GM23338 (cell line): ENCODE data around the gene DENND5B. TPM values are rescaled to one million over a fixed set of nuclear protein-coding genes. Genes with fewer than 3 reads are reported as not detected.

Experiments used
- ATAC-seq: fragments of 200-7000 bp; cut with Tn5 transposase; 3 replicates; pipeline ENCODE4 v1.9.1; 2020
- DNase-seq: peaks from one replicate; pipeline ENCODE4 v3.0.0-alpha.2; 2015; ENCODE audit warnings: low spot score
- H2AFZ ChIP-seq: fragments of 200-600 bp; sonication (generic); 2 replicates; pipeline ENCODE4 v1.8.0; 2016; ENCODE audit warnings: antibody characterized with exemption, mild to moderate bottlenecking, moderate library complexity
- H3F3A ChIP-seq: fragments of 200-600 bp; sonication (generic); replicated peaks from 2 replicates; pipeline ENCODE4 v1.8.0; 2017; ENCODE audit warnings: antibody characterized with exemption, mixed run types, low read depth
- H3K27ac ChIP-seq: fragments of 200-600 bp; sonication (generic); 2 replicates; pipeline ENCODE4 v1.6.1; 2016; ENCODE audit warnings: low read depth
- H3K27me3 ChIP-seq: fragments of 200-600 bp; sonication (generic); 2 replicates; pipeline ENCODE4 v1.8.0; 2016; ENCODE audit warnings: mild to moderate bottlenecking, mixed run types, moderate library complexity; ENCODE audit not compliant: insufficient read depth
- H3K36me3 ChIP-seq: fragments of 200-600 bp; sonication (generic); 2 replicates; pipeline ENCODE4 v1.8.0; 2016; ENCODE audit warnings: mild to moderate bottlenecking; ENCODE audit not compliant: insufficient read depth
- H3K4me1 ChIP-seq: fragments of 200-600 bp; sonication (generic); 2 replicates; pipeline ENCODE4 v1.8.0; 2016; ENCODE audit warnings: mild to moderate bottlenecking, moderate library complexity; ENCODE audit not compliant: insufficient read depth
- H3K4me2 ChIP-seq: fragments of 200-600 bp; sonication (generic); 2 replicates; pipeline ENCODE4 v1.7.1; 2017; ENCODE audit warnings: mixed run types
- H3K4me3 ChIP-seq: fragments of 200-600 bp; sonication (generic); 2 replicates; pipeline ENCODE4 v1.6.1; 2016; ENCODE audit warnings: mixed run types
- H3K79me2 ChIP-seq: fragments of 200-600 bp; sonication (generic); replicated peaks from 2 replicates; pipeline ENCODE4 v1.8.0; 2017; ENCODE audit warnings: mild to moderate bottlenecking; ENCODE audit not compliant: insufficient read depth
- H3K9me2 ChIP-seq: fragments of 200-600 bp; sonication (generic); 2 replicates; pipeline ENCODE4 v1.8.0; 2017; ENCODE audit not compliant: insufficient read depth
- H4K20me1 ChIP-seq: fragments of 200-600 bp; sonication (generic); replicated peaks from 2 replicates; pipeline ENCODE4 v1.8.0; 2017; ENCODE audit warnings: mild to moderate bottlenecking; ENCODE audit not compliant: insufficient read depth
- H3K27ac Mint-ChIP-seq: 2 replicates; pipeline ENCODE4 v1.8.0; 2020; ENCODE audit warnings: inconsistent platforms, mild to moderate bottlenecking, moderate library complexity, mixed read lengths
- H3K27me3 Mint-ChIP-seq: 3 replicates; pipeline ENCODE4 v1.8.0; 2022; ENCODE audit warnings: low read depth, mild to moderate bottlenecking, moderate library complexity, mixed read lengths, inconsistent platforms; ENCODE audit not compliant: insufficient read depth, poor library complexity
- H3K36me3 Mint-ChIP-seq: 3 replicates; pipeline ENCODE4 v1.8.0; 2021; ENCODE audit warnings: low read depth, mild to moderate bottlenecking, inconsistent platforms, moderate library complexity, mixed read lengths
- H3K4me1 Mint-ChIP-seq: 3 replicates; pipeline ENCODE4 v1.8.0; 2020; ENCODE audit warnings: mild to moderate bottlenecking, inconsistent platforms, mixed read lengths
- H3K4me3 Mint-ChIP-seq: 3 replicates; pipeline ENCODE4 v1.8.0; 2021; ENCODE audit warnings: moderate library complexity, mild to moderate bottlenecking, inconsistent platforms, mixed read lengths
- H3K9me3 Mint-ChIP-seq: 3 replicates; pipeline ENCODE4 v1.8.0; 2020; ENCODE audit warnings: moderate library complexity, mild to moderate bottlenecking, inconsistent platforms, mixed read lengths
- CREB1 ChIP-seq: fragments of 250-450 bp; sonication (Bioruptor Pico); IDR thresholded peaks from 2 replicates; pipeline ENCODE4 v1.5.0; 2020; ENCODE audit warnings: low read depth, mild to moderate bottlenecking, moderate library complexity
- EZH2 ChIP-seq: fragments of 200-600 bp; sonication (generic); IDR thresholded peaks from one replicate; pipeline ENCODE4 v1.8.0; 2017; ENCODE audit warnings: antibody characterized with exemption, mild to moderate bottlenecking, low read depth; ENCODE audit not compliant: unreplicated experiment
- EZH2phosphoT487 ChIP-seq: fragments of 200-600 bp; sonication (generic); IDR thresholded peaks from one replicate; pipeline ENCODE4 v1.8.1; 2018; ENCODE audit warnings: antibody characterized with exemption; ENCODE audit not compliant: unreplicated experiment
- JUNB ChIP-seq: IDR thresholded peaks from one replicate; pipeline ENCODE4 v1.6.1; 2016; ENCODE audit warnings: antibody characterized with exemption; ENCODE audit not compliant: unreplicated experiment
- NANOG ChIP-seq: IDR thresholded peaks from 2 replicates; pipeline ENCODE4 v1.6.1; 2016; ENCODE audit warnings: antibody characterized with exemption, borderline replicate concordance
- POLR2AphosphoS5 ChIP-seq: IDR thresholded peaks from 2 replicates; pipeline ENCODE4 v1.6.1; 2016; ENCODE audit warnings: antibody characterized with exemption, low read depth
- STAT1 ChIP-seq: IDR thresholded peaks from one replicate; pipeline ENCODE4 v1.6.1; 2016; ENCODE audit warnings: antibody characterized with exemption; ENCODE audit not compliant: unreplicated experiment
- ZNF114 ChIP-seq: fragments of 250-450 bp; sonication (Bioruptor Pico); IDR thresholded peaks from 2 replicates; pipeline ENCODE4 v1.5.0; 2020; ENCODE audit warnings: mild to moderate bottlenecking, moderate library complexity
- ZNF331 ChIP-seq: fragments of 250-450 bp; sonication (Bioruptor Pico); IDR thresholded peaks from 2 replicates; pipeline ENCODE4 v1.5.0; 2020; ENCODE audit warnings: low read depth, mild to moderate bottlenecking, moderate library complexity
- polyA plus RNA-seq: library from polyadenylated mRNA; unstranded; fragments of >200 nt; fragmentation: Nextera tagmentation; extraction: Ambion mirVana; gene quantifications from 2 replicates; pipeline ENCODE4 v1.2.1, GENCODE V29; 2016
- total RNA-seq: library from RNA; depleted of rRNA; stranded (reverse); fragments of >200 nt; shearing (Covaris generic); gene quantifications from 2 replicates; pipeline ENCODE4 v1.2.3, GENCODE V29; 2014
- TF ChIP-seq, protein P1 (sequence below), 2 experiments: fragments of 200-600 bp in 1 of 2; sonication (generic) in 1 of 2; conservative IDR thresholded peaks; 2 replicates each; pipeline versions ENCODE4 v1.5.1 to v1.6.1; 2016 to 2017; ENCODE audit warnings: antibody characterized with exemption in 2 of 2, low read depth in 2 of 2, mild to moderate bottlenecking in 2 of 2, moderate library complexity in 1 of 2
- TF ChIP-seq, protein P2 (sequence below): IDR thresholded peaks from 2 replicates; pipeline ENCODE4 v1.6.1; 2016; ENCODE audit warnings: antibody characterized with exemption
- TF ChIP-seq, protein P3 (sequence below): IDR thresholded peaks from one replicate; pipeline ENCODE4 v1.6.1; 2018; ENCODE audit warnings: antibody characterized with exemption; ENCODE audit not compliant: unreplicated experiment
- TF ChIP-seq, protein P4 (sequence below): fragments of 250-450 bp; sonication (Bioruptor Pico); IDR thresholded peaks from 2 replicates; pipeline ENCODE4 v1.5.0; 2020; ENCODE audit warnings: mild to moderate bottlenecking, moderate library complexity

The DENND5B gene
- total and polyA plus RNA-seq, 2 experiments from 2014 or later: 6.5 to 17.2 TPM

DNA sequence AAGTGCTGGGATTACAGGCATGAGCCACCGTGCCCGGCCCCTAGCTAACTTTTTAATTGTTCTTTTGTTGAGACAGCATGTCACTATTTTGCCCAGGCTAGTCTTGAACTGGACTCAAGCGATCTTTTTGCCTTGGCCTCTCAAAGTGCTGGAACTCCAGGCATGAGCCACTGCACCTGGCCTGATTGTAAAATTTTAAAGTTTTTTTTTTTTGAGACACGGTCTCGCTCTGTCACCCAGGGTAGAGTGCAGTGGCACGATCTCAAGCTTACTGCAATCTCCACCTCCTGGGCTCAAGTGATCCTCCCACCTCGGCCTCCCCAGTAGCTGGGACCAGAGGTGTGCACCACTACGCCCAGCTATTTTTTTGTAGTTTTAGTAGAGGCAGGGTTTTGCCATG lies 185.9 kb downstream of the DENND5B start:
- no peaks in the 10 kb centered on the region for H4K20me1 ChIP-seq
- H3K27ac Mint-ChIP-seq: no peak overlapping the region
- no peaks in the 10 kb centered on the region; the same call in 2 of the 3 replicates for H3K4me1 Mint-ChIP-seq
- H3K27me3 Mint-ChIP-seq: peaks cover 4% of the 10 kb centered on the region
- no peaks in the 10 kb centered on the region for H3F3A ChIP-seq
- no peaks in the 10 kb centered on the region for H3K9me3 Mint-ChIP-seq
- DNase-seq (no peak), ATAC-seq (no peak)
- no peaks in the 10 kb centered on the region for H3K4me1 ChIP-seq
- no peaks in the 10 kb centered on the region for H3K36me3 ChIP-seq
- no peak overlapping the region for H3K4me2 ChIP-seq
- H3K79me2 ChIP-seq: no peaks in the 10 kb centered on the region
- no peak overlapping the region for H3K4me3 Mint-ChIP-seq
- no peak overlapping the region for H2AFZ ChIP-seq
- H3K9me2 ChIP-seq: no peaks in the 10 kb centered on the region
- H3K4me3 ChIP-seq: no peak overlapping the region
- H3K27ac ChIP-seq: no peak overlapping the region
- H3K36me3 Mint-ChIP-seq: no peaks in the 10 kb centered on the region
- TF ChIP-seq ZNF114 (no peak), CREB1 (CRISPR knock-in tag) (no peak), ZNF331 (no peak), STAT1 (no peak), EZH2phosphoT487 (no peak), JUNB (no peak), EZH2 (no peak), NANOG (no peak), POLR2AphosphoS5 (no peak)
- TF ChIP-seq, protein P1, sequence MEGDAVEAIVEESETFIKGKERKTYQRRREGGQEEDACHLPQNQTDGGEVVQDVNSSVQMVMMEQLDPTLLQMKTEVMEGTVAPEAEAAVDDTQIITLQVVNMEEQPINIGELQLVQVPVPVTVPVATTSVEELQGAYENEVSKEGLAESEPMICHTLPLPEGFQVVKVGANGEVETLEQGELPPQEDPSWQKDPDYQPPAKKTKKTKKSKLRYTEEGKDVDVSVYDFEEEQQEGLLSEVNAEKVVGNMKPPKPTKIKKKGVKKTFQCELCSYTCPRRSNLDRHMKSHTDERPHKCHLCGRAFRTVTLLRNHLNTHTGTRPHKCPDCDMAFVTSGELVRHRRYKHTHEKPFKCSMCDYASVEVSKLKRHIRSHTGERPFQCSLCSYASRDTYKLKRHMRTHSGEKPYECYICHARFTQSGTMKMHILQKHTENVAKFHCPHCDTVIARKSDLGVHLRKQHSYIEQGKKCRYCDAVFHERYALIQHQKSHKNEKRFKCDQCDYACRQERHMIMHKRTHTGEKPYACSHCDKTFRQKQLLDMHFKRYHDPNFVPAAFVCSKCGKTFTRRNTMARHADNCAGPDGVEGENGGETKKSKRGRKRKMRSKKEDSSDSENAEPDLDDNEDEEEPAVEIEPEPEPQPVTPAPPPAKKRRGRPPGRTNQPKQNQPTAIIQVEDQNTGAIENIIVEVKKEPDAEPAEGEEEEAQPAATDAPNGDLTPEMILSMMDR (conservative IDR thresholded peaks at IDR 0.05; ENCODE audit: low read depth in 2 of 2): no peak
- TF ChIP-seq, protein P2, sequence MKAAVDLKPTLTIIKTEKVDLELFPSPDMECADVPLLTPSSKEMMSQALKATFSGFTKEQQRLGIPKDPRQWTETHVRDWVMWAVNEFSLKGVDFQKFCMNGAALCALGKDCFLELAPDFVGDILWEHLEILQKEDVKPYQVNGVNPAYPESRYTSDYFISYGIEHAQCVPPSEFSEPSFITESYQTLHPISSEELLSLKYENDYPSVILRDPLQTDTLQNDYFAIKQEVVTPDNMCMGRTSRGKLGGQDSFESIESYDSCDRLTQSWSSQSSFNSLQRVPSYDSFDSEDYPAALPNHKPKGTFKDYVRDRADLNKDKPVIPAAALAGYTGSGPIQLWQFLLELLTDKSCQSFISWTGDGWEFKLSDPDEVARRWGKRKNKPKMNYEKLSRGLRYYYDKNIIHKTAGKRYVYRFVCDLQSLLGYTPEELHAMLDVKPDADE: no peak
- TF ChIP-seq, protein P3, sequence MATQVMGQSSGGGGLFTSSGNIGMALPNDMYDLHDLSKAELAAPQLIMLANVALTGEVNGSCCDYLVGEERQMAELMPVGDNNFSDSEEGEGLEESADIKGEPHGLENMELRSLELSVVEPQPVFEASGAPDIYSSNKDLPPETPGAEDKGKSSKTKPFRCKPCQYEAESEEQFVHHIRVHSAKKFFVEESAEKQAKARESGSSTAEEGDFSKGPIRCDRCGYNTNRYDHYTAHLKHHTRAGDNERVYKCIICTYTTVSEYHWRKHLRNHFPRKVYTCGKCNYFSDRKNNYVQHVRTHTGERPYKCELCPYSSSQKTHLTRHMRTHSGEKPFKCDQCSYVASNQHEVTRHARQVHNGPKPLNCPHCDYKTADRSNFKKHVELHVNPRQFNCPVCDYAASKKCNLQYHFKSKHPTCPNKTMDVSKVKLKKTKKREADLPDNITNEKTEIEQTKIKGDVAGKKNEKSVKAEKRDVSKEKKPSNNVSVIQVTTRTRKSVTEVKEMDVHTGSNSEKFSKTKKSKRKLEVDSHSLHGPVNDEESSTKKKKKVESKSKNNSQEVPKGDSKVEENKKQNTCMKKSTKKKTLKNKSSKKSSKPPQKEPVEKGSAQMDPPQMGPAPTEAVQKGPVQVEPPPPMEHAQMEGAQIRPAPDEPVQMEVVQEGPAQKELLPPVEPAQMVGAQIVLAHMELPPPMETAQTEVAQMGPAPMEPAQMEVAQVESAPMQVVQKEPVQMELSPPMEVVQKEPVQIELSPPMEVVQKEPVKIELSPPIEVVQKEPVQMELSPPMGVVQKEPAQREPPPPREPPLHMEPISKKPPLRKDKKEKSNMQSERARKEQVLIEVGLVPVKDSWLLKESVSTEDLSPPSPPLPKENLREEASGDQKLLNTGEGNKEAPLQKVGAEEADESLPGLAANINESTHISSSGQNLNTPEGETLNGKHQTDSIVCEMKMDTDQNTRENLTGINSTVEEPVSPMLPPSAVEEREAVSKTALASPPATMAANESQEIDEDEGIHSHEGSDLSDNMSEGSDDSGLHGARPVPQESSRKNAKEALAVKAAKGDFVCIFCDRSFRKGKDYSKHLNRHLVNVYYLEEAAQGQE: no peak
- TF ChIP-seq, protein P4, sequence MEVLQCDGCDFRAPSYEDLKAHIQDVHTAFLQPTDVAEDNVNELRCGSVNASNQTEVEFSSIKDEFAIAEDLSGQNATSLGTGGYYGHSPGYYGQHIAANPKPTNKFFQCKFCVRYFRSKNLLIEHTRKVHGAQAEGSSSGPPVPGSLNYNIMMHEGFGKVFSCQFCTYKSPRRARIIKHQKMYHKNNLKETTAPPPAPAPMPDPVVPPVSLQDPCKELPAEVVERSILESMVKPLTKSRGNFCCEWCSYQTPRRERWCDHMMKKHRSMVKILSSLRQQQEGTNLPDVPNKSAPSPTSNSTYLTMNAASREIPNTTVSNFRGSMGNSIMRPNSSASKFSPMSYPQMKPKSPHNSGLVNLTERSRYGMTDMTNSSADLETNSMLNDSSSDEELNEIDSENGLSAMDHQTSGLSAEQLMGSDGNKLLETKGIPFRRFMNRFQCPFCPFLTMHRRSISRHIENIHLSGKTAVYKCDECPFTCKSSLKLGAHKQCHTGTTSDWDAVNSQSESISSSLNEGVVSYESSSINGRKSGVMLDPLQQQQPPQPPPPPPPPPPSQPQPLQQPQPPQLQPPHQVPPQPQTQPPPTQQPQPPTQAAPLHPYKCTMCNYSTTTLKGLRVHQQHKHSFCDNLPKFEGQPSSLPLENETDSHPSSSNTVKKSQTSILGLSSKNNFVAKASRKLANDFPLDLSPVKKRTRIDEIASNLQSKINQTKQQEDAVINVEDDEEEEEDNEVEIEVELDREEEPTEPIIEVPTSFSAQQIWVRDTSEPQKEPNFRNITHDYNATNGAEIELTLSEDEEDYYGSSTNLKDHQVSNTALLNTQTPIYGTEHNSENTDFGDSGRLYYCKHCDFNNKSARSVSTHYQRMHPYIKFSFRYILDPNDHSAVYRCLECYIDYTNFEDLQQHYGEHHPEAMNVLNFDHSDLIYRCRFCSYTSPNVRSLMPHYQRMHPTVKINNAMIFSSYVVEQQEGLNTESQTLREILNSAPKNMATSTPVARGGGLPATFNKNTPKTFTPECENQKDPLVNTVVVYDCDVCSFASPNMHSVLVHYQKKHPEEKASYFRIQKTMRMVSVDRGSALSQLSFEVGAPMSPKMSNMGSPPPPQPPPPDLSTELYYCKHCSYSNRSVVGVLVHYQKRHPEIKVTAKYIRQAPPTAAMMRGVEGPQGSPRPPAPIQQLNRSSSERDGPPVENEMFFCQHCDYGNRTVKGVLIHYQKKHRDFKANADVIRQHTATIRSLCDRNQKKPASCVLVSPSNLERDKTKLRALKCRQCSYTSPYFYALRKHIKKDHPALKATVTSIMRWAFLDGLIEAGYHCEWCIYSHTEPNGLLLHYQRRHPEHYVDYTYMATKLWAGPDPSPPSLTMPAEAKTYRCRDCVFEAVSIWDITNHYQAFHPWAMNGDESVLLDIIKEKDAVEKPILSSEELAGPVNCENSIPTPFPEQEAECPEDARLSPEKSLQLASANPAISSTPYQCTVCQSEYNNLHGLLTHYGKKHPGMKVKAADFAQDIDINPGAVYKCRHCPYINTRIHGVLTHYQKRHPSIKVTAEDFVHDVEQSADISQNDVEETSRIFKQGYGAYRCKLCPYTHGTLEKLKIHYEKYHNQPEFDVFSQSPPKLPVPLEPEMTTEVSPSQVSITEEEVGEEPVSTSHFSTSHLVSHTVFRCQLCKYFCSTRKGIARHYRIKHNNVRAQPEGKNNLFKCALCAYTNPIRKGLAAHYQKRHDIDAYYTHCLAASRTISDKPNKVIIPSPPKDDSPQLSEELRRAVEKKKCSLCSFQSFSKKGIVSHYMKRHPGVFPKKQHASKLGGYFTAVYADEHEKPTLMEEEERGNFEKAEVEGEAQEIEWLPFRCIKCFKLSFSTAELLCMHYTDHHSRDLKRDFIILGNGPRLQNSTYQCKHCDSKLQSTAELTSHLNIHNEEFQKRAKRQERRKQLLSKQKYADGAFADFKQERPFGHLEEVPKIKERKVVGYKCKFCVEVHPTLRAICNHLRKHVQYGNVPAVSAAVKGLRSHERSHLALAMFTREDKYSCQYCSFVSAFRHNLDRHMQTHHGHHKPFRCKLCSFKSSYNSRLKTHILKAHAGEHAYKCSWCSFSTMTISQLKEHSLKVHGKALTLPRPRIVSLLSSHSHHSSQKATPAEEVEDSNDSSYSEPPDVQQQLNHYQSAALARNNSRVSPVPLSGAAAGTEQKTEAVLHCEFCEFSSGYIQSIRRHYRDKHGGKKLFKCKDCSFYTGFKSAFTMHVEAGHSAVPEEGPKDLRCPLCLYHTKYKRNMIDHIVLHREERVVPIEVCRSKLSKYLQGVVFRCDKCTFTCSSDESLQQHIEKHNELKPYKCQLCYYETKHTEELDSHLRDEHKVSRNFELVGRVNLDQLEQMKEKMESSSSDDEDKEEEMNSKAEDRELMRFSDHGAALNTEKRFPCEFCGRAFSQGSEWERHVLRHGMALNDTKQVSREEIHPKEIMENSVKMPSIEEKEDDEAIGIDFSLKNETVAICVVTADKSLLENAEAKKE (CRISPR knock-in tag): no peak
- H3K27me3 ChIP-seq: no peaks in the 10 kb centered on the region
